HFFc6 (cell line): Measurements from ENCODE around the gene IL32. TPM values are rescaled to one million over a fixed set of nuclear protein-coding genes. Genes with fewer than 3 reads are reported as not detected.
A peak's percentile ranks its signal among the peaks of the same experiment; 100 is the strongest.

Experiments
- DNase-seq: peaks from one replicate; pipeline ENCODE4 v3.0.0-alpha.2; 2018
- H3K27ac Mint-ChIP-seq: 2 replicates; pipeline ENCODE4 v1.8.0; 2020; ENCODE audit warnings: mild to moderate bottlenecking, mixed read lengths
- H3K27me3 Mint-ChIP-seq: 2 replicates; pipeline ENCODE4 v1.8.0; 2021; ENCODE audit warnings: mild to moderate bottlenecking, moderate library complexity, mixed read lengths; ENCODE audit not compliant: insufficient read depth
- H3K36me3 Mint-ChIP-seq: 2 replicates; pipeline ENCODE4 v1.8.0; 2021; ENCODE audit warnings: low read depth, mixed read lengths
- H3K4me1 Mint-ChIP-seq: 2 replicates; pipeline ENCODE4 v1.8.0; 2020; ENCODE audit warnings: low read depth, mixed read lengths
- H3K4me3 Mint-ChIP-seq: 2 replicates; pipeline ENCODE4 v1.8.0; 2020; ENCODE audit warnings: mild to moderate bottlenecking, moderate library complexity, mixed read lengths
- H3K9me3 Mint-ChIP-seq: 2 replicates; pipeline ENCODE4 v1.8.0; 2020; ENCODE audit warnings: mild to moderate bottlenecking, mixed read lengths
- long read RNA-seq: library from polyadenylated mRNA; unstranded; transcript quantifications from one replicate; pipeline ENCODE4 v2.0.0, GENCODE V29; 2019
- total RNA-seq, 6 experiments: library from RNA; stranded (reverse); fragmentation: NEBNext Ultra II Directional; extraction: Animal tissue kit (Norgen Biotek cat#: 25700); gene quantifications; 2 replicates in 1 of 6; 3 replicates in 5 of 6; pipeline ENCODE4 v1.2.3, GENCODE V29; 2021
- TF ChIP-seq, protein P1 (sequence below): fragments of 200-600 bp; sonication (generic); IDR thresholded peaks from 2 replicates; pipeline ENCODE4 v1.5.0; 2021; ENCODE audit warnings: antibody characterized with exemption, mild to moderate bottlenecking

Gene IL32, protein sequence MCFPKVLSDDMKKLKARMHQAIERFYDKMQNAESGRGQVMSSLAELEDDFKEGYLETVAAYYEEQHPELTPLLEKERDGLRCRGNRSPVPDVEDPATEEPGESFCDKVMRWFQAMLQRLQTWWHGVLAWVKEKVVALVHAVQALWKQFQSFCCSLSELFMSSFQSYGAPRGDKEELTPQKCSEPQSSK
- 1 to 10 TPM in 5 of 6 experiments, under 1 TPM in 1; 1.00 to 2.3 (median 1.7) TPM for total RNA-seq
- long read RNA-seq: 0 reads

DNA sequence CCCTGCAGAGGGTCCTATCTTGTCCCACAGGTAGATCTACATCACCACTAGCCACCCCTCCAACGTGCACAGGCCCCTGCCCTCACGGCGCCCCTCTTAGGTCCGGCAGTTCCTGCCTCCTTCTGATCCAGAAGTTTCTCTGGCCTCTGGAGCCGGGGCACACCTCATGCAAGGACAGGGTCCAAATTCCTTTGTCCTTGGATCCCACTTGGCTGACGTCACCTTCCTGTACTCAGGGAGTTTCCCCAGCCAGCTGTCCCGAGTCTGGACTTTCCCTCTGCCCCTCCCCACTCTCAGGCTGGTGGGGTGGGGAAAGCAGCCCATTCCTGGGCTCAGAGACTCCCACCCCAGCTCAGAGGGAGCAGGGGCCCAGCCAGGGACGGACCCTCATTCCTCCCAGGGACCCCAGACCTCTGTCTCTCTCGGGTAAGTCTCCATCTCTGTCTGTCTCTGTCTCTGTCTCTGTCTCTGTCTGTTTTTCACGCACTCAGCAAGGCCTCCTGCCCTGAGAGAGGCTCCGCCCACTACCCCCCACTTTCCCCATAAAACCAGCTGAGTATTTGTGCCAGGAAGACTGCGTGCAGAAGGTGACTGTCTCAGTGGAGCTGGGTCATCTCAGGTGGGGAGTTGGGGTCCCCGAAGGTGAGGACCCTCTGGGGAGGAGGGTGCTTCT lies at the start of gene IL32:
Gene IL32 (plus strand): TSS at position 572 of the 673 bp plus-strand sequence. CDS start 172 bp downstream, outside the sequence.
- H3K27ac Mint-ChIP-seq: 0 out of 2 replicates have a peak within 1 kb of the TSS, but pooled peaks have one; percentile 14
- no peaks in the 10 kb centered on the region for H3K9me3 Mint-ChIP-seq
- H3K27me3 Mint-ChIP-seq: peaks cover 4% of the 10 kb centered on the region
- no peak within 1 kb of the TSS for H3K4me3 Mint-ChIP-seq
- H3K4me1 Mint-ChIP-seq: peaks cover 9% of the 10 kb centered on the region
- no peaks in the 10 kb centered on the region for H3K36me3 Mint-ChIP-seq
- peak; percentile 16 for DNase-seq
- TF ChIP-seq, protein P1, sequence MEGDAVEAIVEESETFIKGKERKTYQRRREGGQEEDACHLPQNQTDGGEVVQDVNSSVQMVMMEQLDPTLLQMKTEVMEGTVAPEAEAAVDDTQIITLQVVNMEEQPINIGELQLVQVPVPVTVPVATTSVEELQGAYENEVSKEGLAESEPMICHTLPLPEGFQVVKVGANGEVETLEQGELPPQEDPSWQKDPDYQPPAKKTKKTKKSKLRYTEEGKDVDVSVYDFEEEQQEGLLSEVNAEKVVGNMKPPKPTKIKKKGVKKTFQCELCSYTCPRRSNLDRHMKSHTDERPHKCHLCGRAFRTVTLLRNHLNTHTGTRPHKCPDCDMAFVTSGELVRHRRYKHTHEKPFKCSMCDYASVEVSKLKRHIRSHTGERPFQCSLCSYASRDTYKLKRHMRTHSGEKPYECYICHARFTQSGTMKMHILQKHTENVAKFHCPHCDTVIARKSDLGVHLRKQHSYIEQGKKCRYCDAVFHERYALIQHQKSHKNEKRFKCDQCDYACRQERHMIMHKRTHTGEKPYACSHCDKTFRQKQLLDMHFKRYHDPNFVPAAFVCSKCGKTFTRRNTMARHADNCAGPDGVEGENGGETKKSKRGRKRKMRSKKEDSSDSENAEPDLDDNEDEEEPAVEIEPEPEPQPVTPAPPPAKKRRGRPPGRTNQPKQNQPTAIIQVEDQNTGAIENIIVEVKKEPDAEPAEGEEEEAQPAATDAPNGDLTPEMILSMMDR: no peak

GRCh38 chr16:3015865-3016521 lies 49.4 kb upstream of the IL32 start:
- H3K27me3 Mint-ChIP-seq: peaks cover 29% of the 10 kb centered on the region
- H3K36me3 Mint-ChIP-seq: peaks cover 9% of the 10 kb centered on the region; the same call in 1 of the 2 replicates
- H3K9me3 Mint-ChIP-seq: no peaks in the 10 kb centered on the region
- H3K4me3 Mint-ChIP-seq: no peak overlapping the region
- TF ChIP-seq, protein P1: no peak
- H3K4me1 Mint-ChIP-seq: peaks cover 18% of the 10 kb centered on the region
- no peak for DNase-seq
- no peak overlapping the region for H3K27ac Mint-ChIP-seq

GRCh38 chr16:3017344-3017743 lies 48.1 kb upstream of the IL32 start:
- TF ChIP-seq, protein P1: no peak
- Mint-ChIP-seq H3K27me3 (peaks cover 27% of the 10 kb centered on the region), H3K36me3 (peaks cover 22% of the 10 kb centered on the region), H3K27ac (no peak overlapping the region), H3K9me3 (no peaks in the 10 kb centered on the region), H3K4me3 (no peak overlapping the region), H3K4me1 (peaks cover 25% of the 10 kb centered on the region)
- DNase-seq: no peak

GRCh38 chr16:3017794-3018506 lies 47.5 kb upstream of the IL32 start, which contains the start of gene CLDN6:
TSS of gene CLDN6 (minus strand) at chr16:3018183. CDS start at chr16:3016021, 2,162 bp downstream.
- TF ChIP-seq, protein P1: peak; percentile 61
- Mint-ChIP-seq H3K27ac (no peak within 1 kb of the TSS), H3K4me3 (no peak within 1 kb of the TSS), H3K4me1 (peaks cover 25% of the 10 kb centered on the region), H3K36me3 (peaks cover 28% of the 10 kb centered on the region), H3K9me3 (no peaks in the 10 kb centered on the region), H3K27me3 (peaks cover 27% of the 10 kb centered on the region)
- no peak for DNase-seq

- Mint-ChIP-seq H3K36me3 (peaks cover 35% of the 10 kb centered on the region), H3K4me1 (peaks cover 33% of the 10 kb centered on the region), H3K27me3 (peaks cover 31% of the 10 kb centered on the region), H3K27ac (peak overlapping the region; percentile 98), H3K9me3 (peaks cover 11% of the 10 kb centered on the region), H3K4me3 (peak overlapping the region; percentile 99)
- TF ChIP-seq, protein P1: no peak
- no peak for DNase-seq
These were observed 45.7 kb upstream of the IL32 start for GRCh38 chr16:3019594-3020246.
